ENCODE data around the gene CHMP2A. TPM values are rescaled to one million over a fixed set of nuclear protein-coding genes. Genes with fewer than 3 reads are reported as not detected.

Gene CHMP2A
- total and polyA plus RNA-seq, 2 of the 13 experiments (the other 11 are each of a cell fraction or from before 2014, with no cell fraction given) = 49.7 to 55.0 TPM

- peak; percentile 69; the same call in 1 of the 2 replicates for TF ChIP-seq ZNF264 (CRISPR knock-in tag; IDR thresholded peaks at IDR 0.05)
- TF ChIP-seq IRF1 (CRISPR knock-in tag; IDR thresholded peaks at IDR 0.05; ENCODE audit: low read depth) = no peak
- TF ChIP-seq SKIL (CRISPR knock-in tag; IDR thresholded peaks at IDR 0.05; ENCODE audit: borderline replicate concordance) = peak; percentile 73
- TF ChIP-seq CBX5 (CRISPR knock-in tag; IDR thresholded peaks at IDR 0.05; ENCODE audit: borderline replicate concordance) = peak; percentile 97; the same call in 1 of the 2 replicates
- peak; percentile 99 for TF ChIP-seq HDAC1 (CRISPR knock-in tag; IDR thresholded peaks at IDR 0.05)
- peak; percentile 93 for TF ChIP-seq NFKBIZ (CRISPR knock-in tag; IDR thresholded peaks at IDR 0.05)
- TF ChIP-seq SAFB2 (CRISPR knock-in tag; IDR thresholded peaks at IDR 0.05; ENCODE audit: borderline replicate concordance, low read depth) = peak; percentile 62
- TF ChIP-seq ZBTB46 (CRISPR knock-in tag; IDR thresholded peaks at IDR 0.05; ENCODE audit: borderline replicate concordance) = peak; percentile 74; the same call in 1 of the 2 replicates
- peak; percentile 65; the same call in 1 of the 2 replicates for TF ChIP-seq ZNF878 (CRISPR knock-in tag; IDR thresholded peaks at IDR 0.05)
- TF ChIP-seq LRRFIP1 (CRISPR knock-in tag; conservative IDR thresholded peaks at IDR 0.05) = 0 out of 2 replicates have a peak, but pooled peaks have one; percentile 71
- no peak for TF ChIP-seq NPAS2 (CRISPR knock-in tag; IDR thresholded peaks at IDR 0.05; ENCODE audit: borderline replicate concordance)
- TF ChIP-seq FOXK1 (CRISPR knock-in tag; IDR thresholded peaks at IDR 0.05; ENCODE audit: borderline replicate concordance, low read depth) = peak; percentile 98
- TF ChIP-seq ZNF790 (CRISPR knock-in tag; IDR thresholded peaks at IDR 0.05; ENCODE audit: borderline replicate concordance) = 0 out of 2 replicates have a peak, but pooled peaks have one; percentile 59
- TF ChIP-seq SMC3 (IDR thresholded peaks at IDR 0.05; ENCODE audit: low read length) = peak; percentile 23; the same call in 1 of the 2 replicates
- peak; percentile 92 for TF ChIP-seq CREM (IDR thresholded peaks at IDR 0.05)
- peak; percentile 51; the same call in 1 of the 2 replicates for TF ChIP-seq CREM (CRISPR knock-in tag; IDR thresholded peaks at IDR 0.05)
- peak; percentile 81; the same call in 1 of the 2 replicates for TF ChIP-seq AKAP8 (CRISPR knock-in tag; IDR thresholded peaks at IDR 0.05)
- peak; percentile 24; the same call in 1 of the 2 replicates for TF ChIP-seq ZNF235 (CRISPR knock-in tag; IDR thresholded peaks at IDR 0.05; ENCODE audit: borderline replicate concordance)
- peak; percentile 62; the same call in 1 of the 2 replicates for TF ChIP-seq ZNF720 (CRISPR knock-in tag; IDR thresholded peaks at IDR 0.05)
- TF ChIP-seq IKZF1 (IDR thresholded peaks at IDR 0.05) = no peak
- TF ChIP-seq FOSL1 (CRISPR knock-in tag; IDR thresholded peaks at IDR 0.05; ENCODE audit: borderline replicate concordance) = 0 out of 2 replicates have a peak, but pooled peaks have one; percentile 26
- TF ChIP-seq FOSL2 (CRISPR knock-in tag; IDR thresholded peaks at IDR 0.05) = peak; percentile 75
Observed at GRCh38 chr19:58519355-58520256, 35.3 kb downstream of the CHMP2A start, which contains the start of gene ZBTB45 (continued).
